Breast epithelium (tissue), 3 donors: ENCODE measurements around the gene HSPA2.

ENCODE experiments used
- POLR2A ChIP-seq: fragments of 450-650 bp; IDR thresholded peaks from one replicate; pipeline ENCODE4 v1.6.1; 2016; ENCODE audit warnings: antibody characterized with exemption, mild to moderate bottlenecking, moderate library complexity
- POLR2AphosphoS5 ChIP-seq, 3 donors: sonication (generic); formaldehyde crosslinking; IDR thresholded peaks; one replicate each; pipeline ENCODE4 v1.6.1; 2017; ENCODE audit warnings: antibody characterized with exemption in 3 of 3
- TF ChIP-seq, protein P1 (sequence below), 3 donors: fragments of 450-650 bp; IDR thresholded peaks; one replicate each; pipeline ENCODE4 v1.5.1; 2016 to 2017; ENCODE audit warnings: antibody characterized with exemption in 3 of 3, mild to moderate bottlenecking in 3 of 3, moderate library complexity in 3 of 3

DNA sequence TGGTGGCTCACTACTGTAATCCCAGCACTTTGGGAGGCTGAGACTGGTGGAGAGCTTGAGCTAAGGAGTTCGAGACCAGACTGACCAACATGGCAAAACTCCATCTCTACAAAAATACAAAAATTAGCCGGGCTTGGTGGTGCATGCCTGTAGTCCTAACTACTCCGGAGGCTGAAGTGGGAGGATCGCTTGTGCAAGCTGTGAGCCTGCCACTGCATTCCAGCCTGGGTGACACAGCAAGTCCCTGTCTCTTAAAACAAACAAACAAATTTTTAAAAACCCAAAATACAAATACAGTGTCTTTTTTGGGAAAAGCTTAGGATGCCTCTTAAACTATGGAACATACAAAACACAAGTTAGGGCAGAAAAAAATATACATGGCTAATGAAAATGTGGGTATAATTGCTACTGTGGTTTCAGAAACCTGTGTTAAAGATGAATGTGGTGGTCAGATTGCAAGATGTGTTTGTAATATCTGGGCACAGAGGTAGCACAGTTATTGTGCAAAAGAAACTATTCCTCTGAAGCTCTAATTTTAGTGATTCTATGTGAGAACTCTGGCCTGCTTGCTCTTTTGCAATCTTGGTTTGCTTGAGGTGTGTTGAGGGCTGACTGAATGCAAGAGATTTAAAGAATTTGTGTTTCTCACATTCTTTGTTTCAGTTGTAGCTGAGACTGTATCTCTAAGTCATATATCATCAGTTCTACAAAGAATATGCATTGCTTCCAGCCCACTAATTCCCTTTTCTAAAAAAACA is 3.9 kb upstream of the HSPA2 start:
- TF ChIP-seq, protein P1, sequence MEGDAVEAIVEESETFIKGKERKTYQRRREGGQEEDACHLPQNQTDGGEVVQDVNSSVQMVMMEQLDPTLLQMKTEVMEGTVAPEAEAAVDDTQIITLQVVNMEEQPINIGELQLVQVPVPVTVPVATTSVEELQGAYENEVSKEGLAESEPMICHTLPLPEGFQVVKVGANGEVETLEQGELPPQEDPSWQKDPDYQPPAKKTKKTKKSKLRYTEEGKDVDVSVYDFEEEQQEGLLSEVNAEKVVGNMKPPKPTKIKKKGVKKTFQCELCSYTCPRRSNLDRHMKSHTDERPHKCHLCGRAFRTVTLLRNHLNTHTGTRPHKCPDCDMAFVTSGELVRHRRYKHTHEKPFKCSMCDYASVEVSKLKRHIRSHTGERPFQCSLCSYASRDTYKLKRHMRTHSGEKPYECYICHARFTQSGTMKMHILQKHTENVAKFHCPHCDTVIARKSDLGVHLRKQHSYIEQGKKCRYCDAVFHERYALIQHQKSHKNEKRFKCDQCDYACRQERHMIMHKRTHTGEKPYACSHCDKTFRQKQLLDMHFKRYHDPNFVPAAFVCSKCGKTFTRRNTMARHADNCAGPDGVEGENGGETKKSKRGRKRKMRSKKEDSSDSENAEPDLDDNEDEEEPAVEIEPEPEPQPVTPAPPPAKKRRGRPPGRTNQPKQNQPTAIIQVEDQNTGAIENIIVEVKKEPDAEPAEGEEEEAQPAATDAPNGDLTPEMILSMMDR (IDR thresholded peaks at IDR 0.05): no peak
- TF ChIP-seq POLR2AphosphoS5 (IDR thresholded peaks at IDR 0.05) (no peak), POLR2A (no peak)
